HCT116 (cell line): ENCODE results near the gene CPED1. TPM values are rescaled to one million over a fixed set of nuclear protein-coding genes. Genes with fewer than 3 reads are reported as not detected.
A peak's percentile ranks its signal among the peaks of the same experiment; 100 is the strongest.

Experiments used
- ATAC-seq: fragments of 200-7000 bp; cut with Tn5 transposase; 2 replicates; pipeline ENCODE4 v1.9.1; 2020; ENCODE audit warnings: mild to moderate bottlenecking, moderate library complexity
- BruUV-seq: library from RNA; stranded (reverse); fragments of 400-500 nt; replicated peaks from 2 replicates; lab custom pipeline; 2021; lab: Mats Ljungman, UMichigan
- CTCF ChIA-PET: fragments of 300-600 bp; sonication (Branson Sonifier 250); formaldehyde crosslinking; loops from one replicate; lab custom pipeline; 2021; ENCODE audit warnings: antibody characterized with exemption; lab: Charles Lee
- POLR2A ChIA-PET: fragments of 300-600, 350-600 bp; sonication (Branson Sonifier 250); formaldehyde crosslinking; loops from one replicate; lab custom pipeline; 2021; ENCODE audit warnings: antibody characterized with exemption; lab: Charles Lee
- RAD21 ChIA-PET, 2 experiments: fragments of 300-600 bp; sonication (Branson Sonifier 250); formaldehyde crosslinking; loops; one replicate each; lab custom pipeline; 2023; ENCODE audit warnings: low total read pairs in 2 of 2; ENCODE audit not compliant: uncharacterized antibody in 2 of 2, unreplicated experiment in 2 of 2, low non-redundant PET in 1 of 2; lab: Charles Lee
- DNase-seq: peaks from one replicate; pipeline ENCODE4 v3.0.0-alpha.2; 2010; ENCODE audit warnings: low read depth, low spot score
- H2AFZ ChIP-seq: fragments of 200-600 bp; shearing (Covaris generic), sonication (generic); 2 replicates; pipeline ENCODE4 v1.6.1; 2017; ENCODE audit warnings: low read depth, mixed run types, mixed read lengths, antibody characterized with exemption, low read length; ENCODE audit not compliant: poor library complexity, severe bottlenecking
- H3K27ac ChIP-seq: 2 replicates; pipeline ENCODE4 v1.5.1; 2012; ENCODE audit warnings: low read depth, low read length
- H3K27me3 ChIP-seq: fragments of 200-600 bp; sonication (generic); 2 replicates; pipeline ENCODE4 v1.6.1; 2016; ENCODE audit warnings: mixed run types, low read length, mixed read lengths; ENCODE audit not compliant: insufficient read depth
- H3K36me3 ChIP-seq, 2 experiments: fragments of 200-500 bp in 1 of 2; fragments of 200-600 bp in 1 of 2; sonication (Bioruptor generic) in 1 of 2; sonication (generic) in 1 of 2; 2 replicates each; pipeline versions ENCODE4 v1.5.1 to v1.6.1; 2014 to 2016; ENCODE audit warnings: low read length in 2 of 2, inconsistent platforms in 1 of 2, mixed read lengths in 1 of 2, mixed run types in 1 of 2; ENCODE audit not compliant: insufficient read depth in 2 of 2, control insufficient read depth in 1 of 2
- H3K4me1 ChIP-seq, 2 experiments: fragments of 200-600 bp in 1 of 2; sonication (generic) in 1 of 2; 2 replicates each; pipeline versions ENCODE4 v1.5.1 to v1.6.1; 2012 to 2017; ENCODE audit warnings: low read length in 2 of 2, inconsistent platforms in 1 of 2, mild to moderate bottlenecking in 1 of 2, mixed read lengths in 1 of 2, mixed run types in 1 of 2, moderate library complexity in 1 of 2; ENCODE audit not compliant: insufficient read depth in 2 of 2, control insufficient read depth in 1 of 2
- H3K4me2 ChIP-seq: fragments of 200-600 bp; sonication (generic); 2 replicates; pipeline ENCODE4 v1.6.1; 2017; ENCODE audit warnings: mixed run types, low read length, mixed read lengths
- H3K4me3 ChIP-seq, 2 experiments: fragments of 200-600 bp in 1 of 2; sonication (generic) in 1 of 2; replicated peaks in 1 of 2; 2 replicates each; pipeline ENCODE4 v1.5.1; 2011 to 2016; ENCODE audit warnings: low read length in 2 of 2, control low read depth in 1 of 2, low read depth in 1 of 2, mild to moderate bottlenecking in 1 of 2, mixed read lengths in 1 of 2, mixed run types in 1 of 2
- H3K79me2 ChIP-seq: fragments of 200-600 bp; sonication (generic); 2 replicates; pipeline ENCODE4 v1.6.1; 2017; ENCODE audit warnings: mild to moderate bottlenecking, mixed run types, low read length, moderate library complexity, mixed read lengths; ENCODE audit not compliant: insufficient read depth
- H3K9ac ChIP-seq: fragments of 200-600 bp; sonication (generic); 2 replicates; pipeline ENCODE4 v1.6.1; 2016; ENCODE audit warnings: low read length, mixed read lengths
- H3K9me2 ChIP-seq: fragments of 200-600 bp; sonication (generic), shearing (Covaris generic); 2 replicates; pipeline ENCODE4 v1.6.1; 2017; ENCODE audit warnings: mixed run types, mild to moderate bottlenecking, moderate library complexity; ENCODE audit not compliant: insufficient read depth
- H3K9me3 ChIP-seq, 2 experiments: fragments of 200-500 bp in 1 of 2; fragments of 200-600 bp in 1 of 2; sonication (Bioruptor generic) in 1 of 2; sonication (generic) in 1 of 2; 2 replicates each; pipeline ENCODE4 v1.6.1; 2014 to 2017; ENCODE audit warnings: low read length in 2 of 2, mixed read lengths in 2 of 2, inconsistent platforms in 1 of 2, low read depth in 1 of 2, mild to moderate bottlenecking in 1 of 2, mixed run types in 1 of 2, moderate library complexity in 1 of 2; ENCODE audit not compliant: control insufficient read depth in 1 of 2, insufficient read depth in 1 of 2
- H4K20me1 ChIP-seq: fragments of 200-600 bp; sonication (generic), shearing (Covaris generic); 2 replicates; pipeline ENCODE4 v1.6.1; 2017; ENCODE audit warnings: mixed run types, mild to moderate bottlenecking, moderate library complexity; ENCODE audit not compliant: insufficient read depth
- ATF3 ChIP-seq: IDR thresholded peaks from 2 replicates; pipeline ENCODE4 v1.6.1; 2012
- CEBPB ChIP-seq: IDR thresholded peaks from 2 replicates; pipeline ENCODE4 v1.6.1; 2012; ENCODE audit warnings: low read depth
- EGR1 ChIP-seq: IDR thresholded peaks from 2 replicates; pipeline ENCODE4 v1.6.1; 2012; ENCODE audit warnings: low read depth
- FOSL1 ChIP-seq: IDR thresholded peaks from 2 replicates; pipeline ENCODE4 v1.6.1; 2012; ENCODE audit warnings: low read depth
- POLR2AphosphoS5 ChIP-seq: IDR thresholded peaks from 2 replicates; pipeline ENCODE4 v1.6.1; 2011; ENCODE audit warnings: mild to moderate bottlenecking, low read depth, low read length, moderate library complexity
- SIN3A ChIP-seq: IDR thresholded peaks from 2 replicates; pipeline ENCODE4 v1.6.1; 2012; ENCODE audit warnings: low read depth
- intact Hi-C: fragments of 100-400 bp; cut with micrococcal nuclease; formaldehyde crosslinking; loops from 2 replicates; pipeline ENCODE4 v1.10.0; 2022
- total RNA-seq: library from RNA; stranded (reverse); gene quantifications from one replicate; pipeline ENCODE4 v1.2.1, GENCODE V29; 2021; ENCODE audit not compliant: unreplicated experiment

CPED1 gene
- total RNA-seq, 1 experiment from 2014 or later, result 1.2 TPM

- ATAC-seq, result peak; percentile 67
Observed at GRCh38 chr7:121076350-121077164, 88.0 kb downstream of the CPED1 start.

GRCh38 chr7:121077165-121077630 lies 88.7 kb downstream of the CPED1 start:
- Histone ChIP-seq H2AFZ (peak overlapping the region; percentile 55), H3K9me3 (no peaks in the 10 kb centered on the region), H3K36me3 (no peaks in the 10 kb centered on the region), H3K27me3 (no peaks in the 10 kb centered on the region), H3K4me2 (no peak overlapping the region), H3K4me1 (peaks cover 0 to 15% of the 10 kb centered on the region in 2 experiments; a peak in 2 of 4 replicates), H3K27ac (no peak overlapping the region), H3K79me2 (no peaks in the 10 kb centered on the region), H3K9me2 (no peaks in the 10 kb centered on the region), H3K4me3 (no peak overlapping the region), H4K20me1 (no peaks in the 10 kb centered on the region), H3K9ac (no peak overlapping the region)
- ChIA-PET CTCF (no interaction called here), POLR2A (no interaction called here), RAD21 (no interaction called here)
- TF ChIP-seq ATF3 (no peak), POLR2AphosphoS5 (no peak)
- intact Hi-C loops, result no loop called here
- BruUV-seq, result no TSS peak
- ATAC-seq, result no peak
- no peak for DNase-seq

More at GRCh38 chr7:121076350-121077164, 88.0 kb downstream of the CPED1 start:
- no peaks in the 10 kb centered on the region for H3K79me2 ChIP-seq
- peak overlapping the region; percentile 55 for H2AFZ ChIP-seq
- no peak overlapping the region for H3K4me3 ChIP-seq
- no peaks in the 10 kb centered on the region for H3K27me3 ChIP-seq
- no peak overlapping the region for H3K9ac ChIP-seq
- H3K9me3 ChIP-seq, result no peaks in the 10 kb centered on the region
- no TSS peak for BruUV-seq
- no peak overlapping the region for H3K27ac ChIP-seq
- no peaks in the 10 kb centered on the region for H4K20me1 ChIP-seq
- no peaks in the 10 kb centered on the region for H3K9me2 ChIP-seq
- ChIA-PET CTCF (interaction anchor here (1.3 kb wide), 1 partner anchor 284 kb away, joined by 4 read pairs; no protein-coding TSS in a partner anchor), RAD21 (no interaction called here), POLR2A (no interaction called here)
- peaks cover 0 to 11% of the 10 kb centered on the region in 2 experiments; a peak in 2 of 4 replicates for H3K4me1 ChIP-seq
- H3K4me2 ChIP-seq, result peak overlapping the region; percentile 39
- intact Hi-C loops, result no loop called here
- DNase-seq, result no peak
- TF ChIP-seq EGR1, result no peak
- TF ChIP-seq SIN3A, result no peak
- TF ChIP-seq FOSL1, result 0 out of 2 replicates have a peak, but pooled peaks have one; percentile 29
- TF ChIP-seq CEBPB, result no peak
- TF ChIP-seq, all 23 proteins: peak for 1
- no peaks in the 10 kb centered on the region for H3K36me3 ChIP-seq
